ENCODE data around the gene EID3.

- TF ChIP-seq BACH1 (IDR thresholded peaks at IDR 0.05; ENCODE audit: low read length) (no peak), CTCF (IDR thresholded peaks at IDR 0.05; ENCODE audit: control extremely low read depth in 1 of 3, insufficient read depth in 1 of 3, low read depth in 1 of 3, low read length in 3 of 3) (no peak)
Observed at GRCh38 chr12:104273503-104273902, 30.0 kb upstream of the EID3 start.
